ENCODE data around the gene HOXB5. TPM values are rescaled to one million over a fixed set of nuclear protein-coding genes. Genes with fewer than 3 reads are reported as not detected.
A peak's percentile ranks its signal among the peaks of the same experiment; 100 is the strongest.

Gene HOXB5
- polyA plus RNA-seq, 1 donor, result 0.48 TPM

GRCh38 chr17:48601539-48602425 lies 8.2 kb upstream of the HOXB5 start:
- no peak for DNase-seq

DNA sequence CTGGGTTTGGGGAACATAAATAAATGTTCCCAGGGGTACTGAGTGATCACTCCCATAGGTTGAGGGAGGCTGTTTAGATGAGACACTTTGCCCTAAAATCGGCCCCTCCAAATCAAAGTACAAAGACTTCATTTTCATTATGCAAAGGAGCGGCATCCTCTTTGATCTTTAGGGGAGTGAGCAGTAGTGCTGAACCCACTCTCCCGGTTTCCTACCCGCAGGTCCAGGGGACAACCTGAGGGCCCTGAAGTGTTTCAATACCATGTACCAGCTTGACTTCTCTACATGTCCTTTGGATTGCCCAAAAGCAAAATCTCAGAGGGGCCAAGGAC lies 7.6 kb upstream of the HOXB5 start:
- DNase-seq, result no peak

DNA sequence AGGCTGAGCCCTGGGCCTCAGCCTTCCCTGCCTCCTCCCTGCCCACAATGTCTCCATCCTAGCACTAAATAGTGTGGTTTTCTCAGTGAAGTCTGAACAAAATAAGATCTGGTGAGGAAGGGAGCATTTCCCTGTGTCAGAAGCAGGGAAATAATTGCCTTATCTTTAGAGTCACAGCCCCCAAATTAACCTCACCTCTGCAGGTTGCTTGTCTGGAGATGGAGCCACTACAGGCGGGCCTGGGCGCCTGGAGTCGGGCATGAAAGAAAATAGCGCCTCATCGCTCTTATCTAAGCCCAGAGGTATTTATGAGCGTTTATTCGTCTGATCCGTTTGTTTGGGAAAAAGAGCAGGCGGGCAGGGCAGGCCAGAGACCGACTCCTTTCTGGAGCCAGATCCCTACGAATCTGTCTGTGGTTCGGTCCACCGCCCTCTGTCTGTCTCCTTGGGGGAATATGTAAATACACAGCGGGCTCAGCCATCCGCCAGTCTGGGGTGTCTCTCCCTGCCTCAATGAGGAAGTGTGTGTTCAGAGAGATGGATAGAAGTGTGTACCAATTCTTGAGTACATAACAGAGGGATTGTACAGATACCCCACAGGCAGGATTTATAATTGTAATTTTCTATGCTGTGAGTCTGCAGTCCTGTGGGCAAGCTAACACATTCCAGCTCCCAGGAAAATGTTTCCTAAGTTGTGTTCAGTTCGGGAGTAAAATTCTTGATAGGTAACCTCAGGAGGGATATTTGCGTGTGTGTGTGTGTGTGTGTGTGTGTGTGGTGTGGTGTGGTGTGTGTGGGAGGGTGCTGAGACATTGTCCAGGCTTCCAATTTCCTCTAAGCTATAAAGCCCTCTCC lies 6.9 kb upstream of the HOXB5 start:
- no peak for DNase-seq

- DNase-seq, result no peak
Measured at GRCh38 chr17:48599354-48599753, 5.8 kb upstream of the HOXB5 start.

DNA sequence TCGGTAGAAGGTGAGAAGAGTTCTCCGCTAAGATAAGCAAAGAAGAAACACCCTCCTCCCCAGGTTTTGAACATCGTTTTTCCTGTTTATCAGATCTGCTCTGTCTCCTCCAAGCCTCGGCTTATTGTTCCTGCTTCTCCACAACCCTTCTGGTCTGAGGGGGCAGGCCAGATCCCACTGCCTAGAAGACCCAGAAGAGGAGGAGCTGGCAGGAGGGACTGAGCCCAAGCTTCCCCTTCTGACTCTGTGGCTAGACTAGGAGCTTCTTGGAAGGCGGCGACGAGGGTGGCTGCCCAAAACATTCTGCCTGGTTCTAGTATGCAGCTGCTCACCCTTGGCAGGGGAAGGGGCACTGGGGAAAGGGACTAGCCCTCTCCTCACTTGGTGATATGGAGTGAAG lies 5.2 kb upstream of the HOXB5 start:
- no peak for DNase-seq

DNA sequence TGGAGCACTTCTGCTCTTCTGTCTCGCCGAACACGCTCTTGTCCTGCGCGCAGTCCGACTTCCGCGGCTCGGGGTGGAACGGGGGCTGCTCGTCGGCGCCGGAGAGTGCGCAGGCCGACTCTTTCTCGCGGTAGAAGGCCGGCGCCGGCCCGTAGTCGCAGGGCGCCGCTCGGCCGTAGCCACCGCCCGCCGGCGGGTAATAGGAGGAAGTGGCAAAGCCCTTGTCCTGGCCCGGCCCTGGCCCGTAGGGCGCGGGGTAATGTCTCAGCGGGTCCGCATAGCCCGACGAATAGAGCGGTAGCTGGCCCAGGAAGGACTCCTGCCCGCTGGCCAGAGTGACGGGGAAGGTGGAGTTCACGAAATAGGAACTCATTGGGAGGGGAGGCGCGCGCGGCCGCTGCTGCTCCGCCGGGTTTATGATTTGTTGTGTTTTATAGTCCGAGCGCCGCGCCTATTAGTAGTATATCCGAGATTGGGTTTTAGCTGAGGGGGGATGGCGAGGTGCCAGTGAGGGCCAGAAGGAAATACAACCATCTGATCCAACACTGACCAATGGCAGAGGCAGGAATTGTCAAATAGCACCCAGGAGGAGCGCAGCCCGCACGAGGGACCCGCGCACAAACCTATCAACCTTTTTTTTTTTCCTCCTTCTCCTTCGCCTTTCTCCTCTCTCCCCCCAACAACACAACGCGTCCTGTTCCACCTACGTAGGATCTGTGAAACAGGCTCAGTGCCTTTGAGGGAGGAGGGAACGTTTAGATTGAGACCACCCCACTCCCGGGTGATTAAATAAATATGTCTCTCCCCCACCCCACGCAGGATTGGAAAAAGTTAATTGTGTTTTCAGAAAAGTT lies 4.4 kb upstream of the HOXB5 start:
- no peak for DNase-seq

DNA sequence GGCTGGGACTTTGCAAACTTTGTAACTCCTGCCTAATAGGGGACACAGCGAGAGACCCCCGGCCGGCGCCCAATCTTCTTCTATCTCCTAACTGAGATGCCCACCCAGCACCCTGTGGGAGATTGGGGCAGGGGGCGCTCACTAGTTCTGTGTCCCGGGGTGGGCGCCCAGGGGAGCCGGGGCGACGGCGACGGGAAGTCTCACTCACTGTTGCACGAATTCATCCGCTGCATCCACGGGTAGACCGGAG lies 3.9 kb upstream of the HOXB5 start:
- DNase-seq, result no peak

DNA sequence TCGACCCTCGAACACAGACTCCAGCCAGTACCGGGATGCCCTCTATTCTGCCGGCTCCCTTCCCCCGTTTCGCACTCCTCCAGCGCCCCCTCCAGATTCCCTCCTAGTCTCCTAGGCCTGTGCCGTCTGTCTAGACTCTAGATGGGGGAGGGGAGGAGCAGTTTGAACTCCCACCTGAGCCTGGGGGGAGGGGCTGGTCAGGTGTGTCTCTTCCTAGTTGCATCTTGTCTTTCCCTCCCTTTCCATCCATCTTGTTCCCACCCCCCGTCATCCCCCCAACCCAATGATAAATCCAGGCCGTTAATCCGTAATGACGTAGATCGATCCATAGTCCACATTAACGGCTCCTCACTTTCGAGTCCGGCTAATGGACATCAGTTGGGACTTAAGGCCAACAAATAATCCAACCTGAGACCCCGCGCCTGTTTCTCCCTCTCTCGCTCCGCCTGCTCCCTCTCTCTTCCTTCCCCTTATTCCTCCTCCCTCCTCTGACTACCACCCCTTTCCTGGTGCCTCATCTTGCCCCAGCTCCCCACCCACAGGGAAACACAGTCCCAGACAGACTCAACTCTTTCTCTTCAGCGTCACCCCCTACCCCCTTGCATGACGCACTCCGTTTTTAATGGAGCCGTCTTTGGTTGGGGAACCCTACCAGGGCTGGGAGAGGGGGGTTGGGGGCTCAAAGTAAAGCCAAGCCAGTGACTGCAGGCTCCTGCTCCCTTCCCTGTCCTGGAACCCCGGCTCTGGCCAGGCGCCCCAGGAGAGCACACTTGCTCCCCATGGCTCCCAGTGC lies 3.4 kb upstream of the HOXB5 start:
- no peak for DNase-seq

DNA sequence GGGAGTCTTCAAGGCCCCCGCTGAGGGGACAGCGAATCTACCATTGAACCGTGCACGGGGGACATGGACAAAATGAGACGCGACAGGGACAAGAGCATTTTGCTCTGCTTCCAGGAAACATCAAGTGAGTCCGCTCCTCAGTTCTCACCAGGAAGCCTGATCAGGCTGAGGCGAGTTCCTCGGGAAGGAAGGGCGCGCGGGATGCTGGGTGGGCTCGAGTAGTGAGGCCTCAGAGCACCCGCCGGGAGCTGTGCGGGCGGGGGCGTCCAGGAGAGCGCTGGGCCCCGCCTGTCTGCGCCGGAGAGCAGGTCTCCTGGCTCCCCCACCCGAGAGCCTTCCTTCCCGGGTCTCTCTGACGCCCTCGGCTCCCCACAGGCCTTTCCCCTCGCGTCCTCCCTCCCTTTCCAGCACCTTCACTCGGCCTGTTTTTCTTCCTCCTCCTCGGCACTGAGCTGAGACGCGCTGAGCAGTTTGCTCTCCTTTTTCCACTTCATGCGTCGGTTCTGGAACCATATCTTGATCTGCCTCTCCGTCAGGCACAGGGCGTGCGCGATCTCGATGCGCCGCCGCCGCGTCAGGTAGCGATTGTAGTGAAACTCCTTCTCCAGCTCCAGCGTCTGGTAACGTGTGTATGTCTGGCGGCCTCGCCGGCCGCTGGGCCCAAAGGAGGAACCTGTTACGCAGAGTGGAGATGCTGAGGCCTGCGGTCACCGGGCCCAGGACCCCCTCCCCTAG lies 2.6 kb upstream of the HOXB5 start:
- DNase-seq, result no peak

DNA sequence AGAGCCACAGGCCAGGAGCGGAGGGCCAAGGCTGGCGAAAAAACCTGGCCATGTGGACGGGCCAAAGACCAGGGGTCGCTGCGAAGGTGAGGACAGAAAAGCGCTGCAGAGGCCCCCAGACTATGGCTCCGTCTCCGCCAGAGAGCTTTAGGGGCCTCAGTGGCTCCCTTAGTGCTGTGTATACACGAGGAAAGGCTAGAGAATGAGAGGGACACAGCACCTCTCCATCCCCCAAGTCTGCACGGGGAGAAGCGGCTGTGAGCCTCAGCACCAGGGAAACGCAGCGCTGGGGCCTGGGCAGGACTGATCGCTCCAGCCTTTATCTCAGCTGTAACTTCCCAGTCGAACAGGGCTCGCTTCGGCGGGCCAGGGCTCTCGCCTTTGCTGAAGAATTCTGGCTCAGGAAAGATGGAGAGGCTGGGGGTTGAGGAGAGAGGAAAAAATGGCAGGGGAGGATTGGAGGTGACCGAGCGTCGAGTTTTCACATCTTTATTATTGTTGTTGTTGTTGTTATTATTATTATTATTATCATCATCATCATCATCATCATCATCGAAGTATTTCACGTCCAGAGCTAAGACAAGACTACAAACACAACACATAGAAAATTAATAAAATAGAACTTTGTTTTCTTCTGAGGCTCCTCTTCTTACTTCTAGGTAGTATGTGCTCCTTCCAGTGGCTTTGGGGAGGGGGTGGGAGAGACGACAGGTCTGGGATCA lies 1.9 kb upstream of the HOXB5 start:
- no peak for DNase-seq

GRCh38 chr17:48594538-48595277 lies 1.1 kb upstream of the HOXB5 start:
- no peak for DNase-seq

DNA sequence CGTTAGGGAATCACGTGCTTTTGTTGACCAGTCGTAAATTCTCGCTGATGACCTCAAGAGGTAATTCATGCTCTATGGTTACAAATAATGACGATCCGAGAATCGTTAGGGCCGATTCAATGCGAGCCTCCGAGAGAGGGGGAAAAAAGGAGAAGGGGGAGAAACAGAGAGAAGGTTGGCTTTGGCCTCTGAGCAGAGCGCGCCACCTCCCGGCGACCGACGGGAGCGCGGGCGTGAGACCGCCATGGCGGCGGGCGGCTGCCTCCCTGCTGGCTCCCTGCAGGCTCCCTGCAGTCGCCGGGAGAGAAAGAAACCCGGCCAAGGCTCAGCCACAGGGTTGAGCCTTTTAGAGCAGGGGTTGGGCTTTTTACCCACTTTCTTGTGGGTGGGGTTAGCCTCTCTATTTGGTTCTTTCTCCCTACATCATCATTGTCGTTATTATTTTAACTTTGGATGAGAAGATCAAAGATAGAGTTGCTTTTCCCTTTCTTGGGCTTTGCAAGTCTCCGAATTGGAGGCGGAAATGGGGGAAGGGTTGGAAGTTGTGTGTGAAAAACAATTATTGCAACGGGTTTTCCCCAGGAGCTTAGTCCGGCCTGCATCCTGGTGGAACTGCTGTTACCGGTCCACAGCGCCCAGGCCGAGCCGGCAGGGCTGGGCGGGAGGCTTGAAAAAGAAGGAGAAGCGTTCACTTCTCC lies 410 bp upstream of the HOXB5 start:
- DNase-seq, result peak; percentile 71

DNA sequence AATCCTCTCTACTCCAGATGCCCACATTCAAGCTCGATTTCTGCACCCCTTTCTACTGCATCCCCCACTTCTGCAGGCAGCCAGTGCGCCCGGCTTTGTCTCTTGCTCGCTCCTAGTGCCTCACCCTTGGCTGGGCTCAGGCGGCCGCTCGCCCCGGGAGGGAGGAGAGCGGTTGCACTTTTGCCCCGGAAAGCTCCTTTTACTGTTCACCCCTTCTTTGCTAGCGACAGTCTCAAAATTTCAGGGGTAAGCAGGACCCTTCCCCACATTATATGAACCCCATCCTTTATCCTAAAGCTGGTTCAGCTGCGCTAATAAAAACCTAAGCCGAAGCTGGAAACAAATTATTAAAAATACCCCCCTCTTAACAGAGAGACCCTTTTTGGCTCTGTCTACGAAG lies 1.0 kb downstream of the HOXB5 start:
- DNase-seq, result no peak

- no peak for DNase-seq
Measured at GRCh38 chr17:48592057-48592514, 1.5 kb downstream of the HOXB5 start.

GRCh38 chr17:48591255-48592056 lies 2.1 kb downstream of the HOXB5 start:
- no peak for DNase-seq

DNA sequence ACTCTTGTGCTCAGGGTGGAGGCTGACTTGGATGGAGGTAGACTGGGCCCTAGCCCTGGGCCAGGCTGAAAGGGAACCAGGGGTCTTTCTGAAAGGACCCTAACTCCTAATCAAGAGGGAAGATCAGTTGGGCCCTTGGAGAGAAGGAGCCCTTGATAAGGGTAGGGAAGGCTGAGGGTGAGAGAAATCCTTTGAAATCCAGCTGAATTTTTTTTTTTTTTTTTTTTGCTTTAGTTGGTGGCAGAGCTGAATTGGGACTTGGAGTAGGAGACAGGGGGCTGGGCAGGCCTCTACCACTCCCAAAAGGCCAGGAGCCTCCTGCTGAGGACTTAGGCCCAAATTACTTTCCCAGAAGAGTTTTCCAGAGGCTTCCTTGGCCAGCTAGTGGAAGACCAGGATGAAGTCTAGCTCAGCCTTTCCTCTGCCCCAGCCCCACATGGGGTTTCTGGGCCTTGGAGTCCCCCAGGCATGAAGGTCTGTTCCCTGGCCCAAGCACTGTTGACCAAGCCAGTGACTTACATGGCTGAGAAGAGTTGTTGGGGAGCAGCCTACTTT lies 2.9 kb downstream of the HOXB5 start:
- no peak for DNase-seq

DNA sequence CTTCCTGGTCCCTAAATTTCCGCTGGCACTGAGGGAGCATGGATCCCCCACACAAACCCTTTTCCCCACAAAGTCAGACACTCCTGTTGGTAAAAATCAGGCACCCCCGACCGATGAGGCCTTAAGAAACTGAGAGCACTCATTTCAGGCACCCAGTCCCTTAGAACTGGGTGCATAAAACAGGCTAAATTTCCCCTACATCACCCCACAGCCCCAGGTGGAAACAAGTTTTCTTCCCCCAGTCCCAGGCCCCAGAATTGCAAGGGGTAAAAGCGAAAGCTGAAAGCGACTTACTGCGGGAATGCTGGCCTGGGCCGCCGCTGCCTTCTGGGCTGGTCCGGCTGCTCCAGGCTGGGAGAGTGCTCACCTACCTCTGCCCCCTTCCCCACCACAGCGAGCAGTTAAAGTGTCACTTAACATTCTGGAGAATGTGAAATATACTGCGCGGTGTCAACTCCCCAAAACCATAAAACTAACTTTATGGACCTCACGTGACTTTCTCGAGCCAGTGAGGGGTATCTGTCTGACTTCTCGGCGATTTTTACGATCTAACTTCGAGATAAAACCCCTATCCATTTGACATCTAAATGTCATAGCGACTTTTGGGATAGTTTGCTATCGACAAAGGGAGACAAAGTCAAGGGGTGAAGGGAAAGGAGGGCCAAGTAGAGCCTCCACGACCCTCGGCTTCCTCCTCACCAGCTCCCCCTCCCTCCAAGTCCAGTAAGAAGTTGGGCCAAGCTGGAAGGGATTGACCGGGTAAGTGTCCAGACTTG lies 3.6 kb downstream of the HOXB5 start, which contains the start of gene HOXB3:
Gene HOXB3, minus strand, starts transcription at position 411 of the 776 bp plus-strand sequence. CDS start 37,767 bp downstream, outside the sequence.
- no peak for DNase-seq

Measured in hindlimb muscle (tissue), 1 donor.